Measurements from ENCODE around the gene EPHB1. TPM values are rescaled to one million over a fixed set of nuclear protein-coding genes. Genes with fewer than 3 reads are reported as not detected.
A peak's percentile ranks its signal among the peaks of the same experiment; 100 is the strongest.

The EPHB1 gene
- total and polyA plus RNA-seq, 2 of the 13 experiments (the other 11 are each of a cell fraction or from before 2014, with no cell fraction given), result 0.07 to 0.21 TPM

DNA sequence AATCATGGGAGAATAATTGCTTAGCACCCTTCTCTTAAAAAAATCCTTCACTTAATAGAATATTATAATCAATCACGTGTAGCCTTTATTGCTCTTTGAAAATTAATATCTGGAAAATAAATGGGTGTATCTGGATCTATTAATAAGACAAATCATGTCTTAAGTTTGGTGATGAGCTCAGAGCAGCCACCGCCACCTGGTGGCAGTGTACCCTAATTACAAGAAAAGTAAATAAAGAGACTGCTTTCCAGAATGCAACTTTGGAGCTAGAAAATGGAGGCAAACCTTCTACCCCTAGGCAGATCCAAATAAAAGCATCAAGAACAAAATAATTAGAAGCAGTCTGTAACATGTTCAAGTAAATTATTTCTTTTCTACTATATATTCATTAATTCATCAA, 43.5 kb downstream of the EPHB1 start:
- FAIRE-seq (no peak), ATAC-seq (no peak), DNase-seq (ENCODE audit: low spot score) (no peak)
- H3K9ac ChIP-seq (ENCODE audit: insufficient read depth, low read depth, low read length), result no peak overlapping the region
- no peak for TF ChIP-seq MXI1 (IDR thresholded peaks at IDR 0.05; ENCODE audit: borderline replicate concordance, low read depth, low read length)
- TF ChIP-seq MYNN (CRISPR knock-in tag; IDR thresholded peaks at IDR 0.05; ENCODE audit: low read depth), result no peak
- TF ChIP-seq, protein P1, sequence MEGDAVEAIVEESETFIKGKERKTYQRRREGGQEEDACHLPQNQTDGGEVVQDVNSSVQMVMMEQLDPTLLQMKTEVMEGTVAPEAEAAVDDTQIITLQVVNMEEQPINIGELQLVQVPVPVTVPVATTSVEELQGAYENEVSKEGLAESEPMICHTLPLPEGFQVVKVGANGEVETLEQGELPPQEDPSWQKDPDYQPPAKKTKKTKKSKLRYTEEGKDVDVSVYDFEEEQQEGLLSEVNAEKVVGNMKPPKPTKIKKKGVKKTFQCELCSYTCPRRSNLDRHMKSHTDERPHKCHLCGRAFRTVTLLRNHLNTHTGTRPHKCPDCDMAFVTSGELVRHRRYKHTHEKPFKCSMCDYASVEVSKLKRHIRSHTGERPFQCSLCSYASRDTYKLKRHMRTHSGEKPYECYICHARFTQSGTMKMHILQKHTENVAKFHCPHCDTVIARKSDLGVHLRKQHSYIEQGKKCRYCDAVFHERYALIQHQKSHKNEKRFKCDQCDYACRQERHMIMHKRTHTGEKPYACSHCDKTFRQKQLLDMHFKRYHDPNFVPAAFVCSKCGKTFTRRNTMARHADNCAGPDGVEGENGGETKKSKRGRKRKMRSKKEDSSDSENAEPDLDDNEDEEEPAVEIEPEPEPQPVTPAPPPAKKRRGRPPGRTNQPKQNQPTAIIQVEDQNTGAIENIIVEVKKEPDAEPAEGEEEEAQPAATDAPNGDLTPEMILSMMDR (CRISPR knock-in tag; IDR thresholded peaks at IDR 0.05), result 0 out of 2 replicates have a peak, but pooled peaks have one; percentile 9
- no peak for TF ChIP-seq KLF16 (CRISPR knock-in tag; IDR thresholded peaks at IDR 0.05)
- no peaks in the 10 kb centered on the region for H4K20me1 ChIP-seq (ENCODE audit: insufficient read depth, low read length)
- no peak overlapping the region for H3K4me2 ChIP-seq (ENCODE audit: low read depth, low read length)
- no peaks in the 10 kb centered on the region for H3K79me2 ChIP-seq (ENCODE audit: insufficient read depth, low read length)
- ChIA-PET CTCF (ENCODE audit: low intra/inter-chr PET ratio, low total read pairs) (no interaction called here), POLR2A (no interaction called here)
- H2AFZ ChIP-seq (ENCODE audit: low read length), result no peak overlapping the region
- no peaks in the 10 kb centered on the region for H3K36me3 ChIP-seq (replicated peaks in 1 of 2; ENCODE audit: control insufficient read depth in 1 of 2, insufficient read depth in 2 of 2, low read length in 2 of 2)
- no peaks in the 10 kb centered on the region for H3K4me1 ChIP-seq (ENCODE audit: insufficient read depth, low read length)
- H3K9me3 ChIP-seq (ENCODE audit: low read length), result no peaks in the 10 kb centered on the region
- BruUV-seq (replicated peaks), result no TSS peak
- intact Hi-C loops (cut with micrococcal nuclease; ENCODE audit: unreplicated experiment), result loop anchor here (2.0 kb wide), 1 partner anchor 44 kb away; the partner anchor contains the start of gene EPHB1
- 26% methylated on average over 2 of the region's 2 CpGs for WGBS (ENCODE audit: low lambda C conversion rate)
- in situ Hi-C loops (cut with HindIII; ENCODE audit: extremely low pct_ligation_motif_present, low pct_unique_long_range_greater_than_20kb), result no loop called here
- no peak overlapping the region for H3K27ac ChIP-seq (ENCODE audit: extremely low read length, insufficient read depth, low read length)
- H3K4me3 ChIP-seq (replicated peaks in 1 of 3; ENCODE audit: insufficient read depth in 1 of 3, low read depth in 2 of 3, low read length in 3 of 3), result no peak overlapping the region
- no peaks in the 10 kb centered on the region for H3K27me3 ChIP-seq (ENCODE audit: control insufficient read depth in 1 of 2, insufficient read depth in 2 of 2, low read length in 2 of 2)

DNA sequence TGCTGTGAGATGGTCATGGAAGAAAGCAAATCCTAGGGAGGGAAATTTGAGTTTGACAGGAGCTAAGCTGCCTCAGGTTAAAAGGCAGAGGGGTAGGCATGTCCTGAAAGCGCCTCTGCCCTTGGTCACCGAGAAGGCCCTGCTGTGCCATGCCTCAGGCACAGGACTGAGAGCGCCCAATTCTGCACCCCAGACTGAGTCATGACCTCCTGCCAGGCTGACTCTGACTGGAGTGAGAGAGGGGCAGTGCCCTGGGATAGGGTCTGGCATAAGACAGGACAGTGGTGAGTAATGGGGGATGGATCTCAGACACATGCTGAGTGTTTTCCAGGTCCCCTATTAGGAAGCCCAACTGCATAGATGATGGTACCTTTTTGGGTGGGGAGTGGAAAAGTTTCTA, 44.4 kb downstream of the EPHB1 start:
- FAIRE-seq (no peak), DNase-seq (ENCODE audit: low spot score) (no peak), ATAC-seq (no peak)
- Histone ChIP-seq H3K27ac (ENCODE audit: extremely low read length, insufficient read depth, low read length) (no peak overlapping the region), H3K9me3 (ENCODE audit: low read length) (no peaks in the 10 kb centered on the region), H2AFZ (ENCODE audit: low read length) (no peak overlapping the region), H4K20me1 (ENCODE audit: insufficient read depth, low read length) (no peaks in the 10 kb centered on the region), H3K9ac (ENCODE audit: insufficient read depth, low read depth, low read length) (no peak overlapping the region), H3K4me1 (ENCODE audit: insufficient read depth, low read length) (no peaks in the 10 kb centered on the region), H3K79me2 (ENCODE audit: insufficient read depth, low read length) (no peaks in the 10 kb centered on the region), H3K4me3 (replicated peaks in 1 of 3; ENCODE audit: insufficient read depth in 1 of 3, low read depth in 2 of 3, low read length in 3 of 3) (no peak overlapping the region), H3K4me2 (ENCODE audit: low read depth, low read length) (no peak overlapping the region), H3K27me3 (ENCODE audit: control insufficient read depth in 1 of 2, insufficient read depth in 2 of 2, low read length in 2 of 2) (no peaks in the 10 kb centered on the region), H3K36me3 (replicated peaks in 1 of 2; ENCODE audit: control insufficient read depth in 1 of 2, insufficient read depth in 2 of 2, low read length in 2 of 2) (no peaks in the 10 kb centered on the region)
- intact Hi-C loops (cut with micrococcal nuclease; ENCODE audit: unreplicated experiment) (loop anchor here (2.0 kb wide), 1 partner anchor 45 kb away; the partner anchor contains the start of gene EPHB1), in situ Hi-C loops (cut with HindIII; ENCODE audit: extremely low pct_ligation_motif_present, low pct_unique_long_range_greater_than_20kb) (no loop called here)
- 0% methylated on average over 2 of the region's 3 CpGs for WGBS (ENCODE audit: low lambda C conversion rate)
- no TSS peak for BruUV-seq (replicated peaks)
- TF ChIP-seq ZFP36L1 (CRISPR knock-in tag; IDR thresholded peaks at IDR 0.05), result no peak
- CTCF ChIA-PET (ENCODE audit: low intra/inter-chr PET ratio, low total read pairs), result no interaction called here
- POLR2A ChIA-PET, result no interaction called here
